ENCODE data around the gene CPA2. TPM values are rescaled to one million over a fixed set of nuclear protein-coding genes. Genes with fewer than 3 reads are reported as not detected.

CPA2 gene
- total RNA-seq, 1 donor from 2014 or later: 0.82 TPM

- TF ChIP-seq EZH2phosphoT487 (IDR thresholded peaks at IDR 0.05) (no peak), CTCF (IDR thresholded peaks at IDR 0.05) (no peak), EZH2 (IDR thresholded peaks at IDR 0.05) (no peak)
- H3K27ac Mint-ChIP-seq: no peak overlapping the region
- H4K20me1 ChIP-seq (ENCODE audit: low read depth): no peaks in the 10 kb centered on the region
- peaks cover 43% of the 10 kb centered on the region for H3K4me1 Mint-ChIP-seq
- no peaks in the 10 kb centered on the region for H3K36me3 ChIP-seq
- H3K4me3 ChIP-seq: no peak overlapping the region
- peaks cover 17% of the 10 kb centered on the region for H3K9me3 Mint-ChIP-seq
- H3F3A ChIP-seq (ENCODE audit: low read depth): peaks cover 11% of the 10 kb centered on the region
- no peaks in the 10 kb centered on the region for H3K9me3 ChIP-seq (ENCODE audit: low read depth)
- no peak overlapping the region for H3K4me2 ChIP-seq
- H3K79me2 ChIP-seq (ENCODE audit: low read depth): no peaks in the 10 kb centered on the region
- peaks cover 18% of the 10 kb centered on the region for H3K4me1 ChIP-seq
- H3K4me3 Mint-ChIP-seq: no peak overlapping the region
- no peak overlapping the region for H3K27ac ChIP-seq
- H3K27me3 ChIP-seq: no peaks in the 10 kb centered on the region
- H3K36me3 Mint-ChIP-seq: no peaks in the 10 kb centered on the region
- H2AFZ ChIP-seq (replicated peaks): no peak overlapping the region
- DNase-seq (ENCODE audit: low spot score): no peak
- no peak overlapping the region for H3K9ac ChIP-seq
- peaks cover 6% of the 10 kb centered on the region for H3K27me3 Mint-ChIP-seq (ENCODE audit: insufficient read depth, low read depth)
Observed at GRCh38 chr7:130279286-130279685, 12.6 kb downstream of the CPA2 start.

- no peaks in the 10 kb centered on the region for H3K36me3 ChIP-seq
- Mint-ChIP-seq H3K4me3 (no peak overlapping the region), H3K36me3 (peaks cover under 1% of the 10 kb centered on the region), H3K27ac (no peak overlapping the region), H3K4me1 (peaks cover 37% of the 10 kb centered on the region), H3K9me3 (peaks cover 20% of the 10 kb centered on the region), H3K27me3 (ENCODE audit: insufficient read depth, low read depth) (peaks cover 7% of the 10 kb centered on the region)
- TF ChIP-seq EZH2phosphoT487 (IDR thresholded peaks at IDR 0.05): no peak
- no peak for TF ChIP-seq CTCF (IDR thresholded peaks at IDR 0.05)
- no peak for TF ChIP-seq EZH2 (IDR thresholded peaks at IDR 0.05)
- H3K4me1 ChIP-seq: peaks cover 12% of the 10 kb centered on the region
- DNase-seq (ENCODE audit: low spot score): no peak
- no peaks in the 10 kb centered on the region for H3K27me3 ChIP-seq
- no peak overlapping the region for H2AFZ ChIP-seq (replicated peaks)
- H3K4me2 ChIP-seq: no peak overlapping the region
- no peaks in the 10 kb centered on the region for H3K79me2 ChIP-seq (ENCODE audit: low read depth)
- no peaks in the 10 kb centered on the region for H3K9me3 ChIP-seq (ENCODE audit: low read depth)
- H3F3A ChIP-seq (ENCODE audit: low read depth): peaks cover 5% of the 10 kb centered on the region
- no peaks in the 10 kb centered on the region for H4K20me1 ChIP-seq (ENCODE audit: low read depth)
- H3K27ac ChIP-seq: no peak overlapping the region
- no peak overlapping the region for H3K9ac ChIP-seq
- no peak overlapping the region for H3K4me3 ChIP-seq
Observed at GRCh38 chr7:130279906-130280305, 13.2 kb downstream of the CPA2 start.

GRCh38 chr7:130281260-130281659, 14.6 kb downstream of the CPA2 start:
- Mint-ChIP-seq H3K36me3 (peaks cover 3% of the 10 kb centered on the region), H3K27ac (no peak overlapping the region), H3K27me3 (ENCODE audit: insufficient read depth, low read depth) (peaks cover 11% of the 10 kb centered on the region), H3K9me3 (peaks cover 22% of the 10 kb centered on the region), H3K4me1 (peaks cover 24% of the 10 kb centered on the region), H3K4me3 (no peak overlapping the region)
- Histone ChIP-seq H4K20me1 (ENCODE audit: low read depth) (no peaks in the 10 kb centered on the region), H3K4me1 (no peaks in the 10 kb centered on the region), H3F3A (ENCODE audit: low read depth) (no peaks in the 10 kb centered on the region), H3K27me3 (no peaks in the 10 kb centered on the region), H3K79me2 (ENCODE audit: low read depth) (no peaks in the 10 kb centered on the region), H3K9ac (no peak overlapping the region), H3K9me3 (ENCODE audit: low read depth) (no peaks in the 10 kb centered on the region), H3K4me3 (no peak overlapping the region), H2AFZ (replicated peaks) (no peak overlapping the region), H3K4me2 (no peak overlapping the region), H3K36me3 (no peaks in the 10 kb centered on the region), H3K27ac (no peak overlapping the region)
- no peak for DNase-seq (ENCODE audit: low spot score)
- TF ChIP-seq EZH2 (IDR thresholded peaks at IDR 0.05) (no peak), CTCF (IDR thresholded peaks at IDR 0.05) (no peak), EZH2phosphoT487 (IDR thresholded peaks at IDR 0.05) (no peak)
